Neural progenitor cell (in vitro differentiated cells): Measurements from ENCODE around the gene CABYR. TPM values are rescaled to one million over a fixed set of nuclear protein-coding genes. Genes with fewer than 3 reads are reported as not detected.
A peak's percentile ranks its signal among the peaks of the same experiment; 100 is the strongest.

Experiments used
- DNase-seq: peaks from one replicate; pipeline ENCODE4 v3.0.0-alpha.2; 2016; ENCODE audit warnings: low spot score
- H2AFZ ChIP-seq: fragments of 200-600 bp; sonication (generic); replicated peaks from 2 replicates; pipeline ENCODE4 v1.6.1; 2016; ENCODE audit warnings: antibody characterized with exemption
- H3F3A ChIP-seq: fragments of 200-600 bp; sonication (generic); 2 replicates; pipeline ENCODE4 v1.6.1; 2016; ENCODE audit warnings: antibody characterized with exemption, low read depth
- H3K27ac ChIP-seq: fragments of 200-600 bp; sonication (generic); 2 replicates; pipeline ENCODE4 v1.5.1; 2016; ENCODE audit warnings: mild to moderate bottlenecking
- H3K27me3 ChIP-seq: fragments of 200-600 bp; sonication (generic); 2 replicates; pipeline ENCODE4 v1.6.1; 2016; ENCODE audit warnings: mild to moderate bottlenecking, moderate library complexity
- H3K36me3 ChIP-seq: fragments of 200-600 bp; sonication (generic); 2 replicates; pipeline ENCODE4 v1.5.1; 2016
- H3K4me1 ChIP-seq: fragments of 200-600 bp; sonication (generic); 2 replicates; pipeline ENCODE4 v1.6.1; 2016; ENCODE audit warnings: mixed run types
- H3K4me2 ChIP-seq: fragments of 200-600 bp; sonication (generic); 2 replicates; pipeline ENCODE4 v1.6.1; 2016
- H3K4me3 ChIP-seq: fragments of 200-600 bp; sonication (generic); 2 replicates; pipeline ENCODE4 v1.5.1; 2016
- H3K79me2 ChIP-seq: fragments of 200-600 bp; sonication (generic); 2 replicates; pipeline ENCODE4 v1.6.1; 2016; ENCODE audit warnings: low read depth
- H3K9ac ChIP-seq: fragments of 200-600 bp; sonication (generic); 2 replicates; pipeline ENCODE4 v1.6.1; 2016
- H3K9me3 ChIP-seq: fragments of 200-600 bp; sonication (generic); 2 replicates; pipeline ENCODE4 v1.5.1; 2016; ENCODE audit warnings: low read depth
- H4K20me1 ChIP-seq: fragments of 200-600 bp; sonication (generic); 2 replicates; pipeline ENCODE4 v1.6.1; 2016; ENCODE audit warnings: low read depth
- H3K27ac Mint-ChIP-seq: 3 replicates; pipeline ENCODE4 v1.8.0; 2021; ENCODE audit warnings: mixed read lengths
- H3K27me3 Mint-ChIP-seq: 2 replicates; pipeline ENCODE4 v1.8.0; 2022; ENCODE audit warnings: low read depth, mild to moderate bottlenecking, inconsistent platforms, moderate library complexity, mixed read lengths; ENCODE audit not compliant: insufficient read depth
- H3K36me3 Mint-ChIP-seq: 3 replicates; pipeline ENCODE4 v1.8.0; 2021; ENCODE audit warnings: mixed read lengths
- H3K4me1 Mint-ChIP-seq: 3 replicates; pipeline ENCODE4 v1.8.0; 2021; ENCODE audit warnings: mixed read lengths
- H3K4me3 Mint-ChIP-seq: 3 replicates; pipeline ENCODE4 v1.8.0; 2021; ENCODE audit warnings: mild to moderate bottlenecking, moderate library complexity, mixed read lengths
- H3K9me3 Mint-ChIP-seq: 3 replicates; pipeline ENCODE4 v1.8.0; 2020; ENCODE audit warnings: mixed read lengths
- CTCF ChIP-seq: fragments of 200-600 bp; sonication (generic); IDR thresholded peaks from 2 replicates; pipeline ENCODE4 v1.5.1; 2017; ENCODE audit warnings: antibody characterized with exemption, mild to moderate bottlenecking
- EZH2 ChIP-seq: fragments of 200-600 bp; sonication (generic); IDR thresholded peaks from 2 replicates; pipeline ENCODE4 v1.6.1; 2017; ENCODE audit warnings: antibody characterized with exemption, mild to moderate bottlenecking, moderate library complexity
- EZH2phosphoT487 ChIP-seq: fragments of 200-600 bp; sonication (generic); IDR thresholded peaks from 2 replicates; pipeline ENCODE4 v1.6.1; 2017; ENCODE audit warnings: antibody characterized with exemption
- total RNA-seq: library from RNA; depleted of rRNA; stranded (reverse); fragments of >200 nt; gene quantifications from 2 replicates; pipeline ENCODE4 v1.2.3, GENCODE V29; 2015; ENCODE audit warnings: low replicate concordance

Gene CABYR, protein sequence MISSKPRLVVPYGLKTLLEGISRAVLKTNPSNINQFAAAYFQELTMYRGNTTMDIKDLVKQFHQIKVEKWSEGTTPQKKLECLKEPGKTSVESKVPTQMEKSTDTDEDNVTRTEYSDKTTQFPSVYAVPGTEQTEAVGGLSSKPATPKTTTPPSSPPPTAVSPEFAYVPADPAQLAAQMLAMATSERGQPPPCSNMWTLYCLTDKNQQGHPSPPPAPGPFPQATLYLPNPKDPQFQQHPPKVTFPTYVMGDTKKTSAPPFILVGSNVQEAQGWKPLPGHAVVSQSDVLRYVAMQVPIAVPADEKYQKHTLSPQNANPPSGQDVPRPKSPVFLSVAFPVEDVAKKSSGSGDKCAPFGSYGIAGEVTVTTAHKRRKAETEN
- total RNA-seq: 12.0 and 14.2 TPM in 2 replicates

- Histone ChIP-seq H3K79me2 (no peaks in the 10 kb centered on the region), H3K27ac (no peak within 1 kb of the TSS), H2AFZ (peak within 1 kb of the TSS; percentile 71), H4K20me1 (no peaks in the 10 kb centered on the region), H3K27me3 (no peaks in the 10 kb centered on the region), H3K4me1 (no peaks in the 10 kb centered on the region), H3K9ac (no peak within 1 kb of the TSS), H3F3A (no peaks in the 10 kb centered on the region), H3K36me3 (no peaks in the 10 kb centered on the region), H3K9me3 (no peaks in the 10 kb centered on the region), H3K4me2 (peak within 1 kb of the TSS; percentile 68), H3K4me3 (peak within 1 kb of the TSS; percentile 55)
- Mint-ChIP-seq H3K27ac (no peak within 1 kb of the TSS), H3K4me3 (peak within 1 kb of the TSS; percentile 90), H3K4me1 (peaks cover 11% of the 10 kb centered on the region), H3K9me3 (peaks cover 3% of the 10 kb centered on the region), H3K36me3 (peaks cover 3% of the 10 kb centered on the region), H3K27me3 (no peaks in the 10 kb centered on the region)
- DNase-seq: peak; percentile 92
- TF ChIP-seq EZH2phosphoT487 (no peak), CTCF (no peak), EZH2 (no peak)
Observed at GRCh38 chr18:24138789-24139616, at the start of gene CABYR. Gene CABYR (plus strand): TSS chr18:24139062. CDS start chr18:24143115, 4,053 bp downstream.

GRCh38 chr18:24089076-24089475 lies 49.8 kb upstream of the CABYR start:
- H4K20me1 ChIP-seq: no peaks in the 10 kb centered on the region
- H3K27me3 ChIP-seq: no peaks in the 10 kb centered on the region
- Mint-ChIP-seq H3K4me1 (peaks cover 7% of the 10 kb centered on the region), H3K9me3 (no peaks in the 10 kb centered on the region), H3K4me3 (no peak overlapping the region), H3K27me3 (peaks cover 4% of the 10 kb centered on the region), H3K27ac (no peak overlapping the region), H3K36me3 (peaks cover 14% of the 10 kb centered on the region)
- no peak for DNase-seq
- H3K4me3 ChIP-seq: no peak overlapping the region
- H3K27ac ChIP-seq: no peak overlapping the region
- H3K4me1 ChIP-seq: no peaks in the 10 kb centered on the region
- no peaks in the 10 kb centered on the region for H3K9me3 ChIP-seq
- TF ChIP-seq EZH2phosphoT487: no peak
- no peak for TF ChIP-seq CTCF
- TF ChIP-seq EZH2: no peak
- no peaks in the 10 kb centered on the region for H3K36me3 ChIP-seq
- H3K79me2 ChIP-seq: no peaks in the 10 kb centered on the region
- H3K9ac ChIP-seq: no peak overlapping the region
- no peak overlapping the region for H2AFZ ChIP-seq
- H3K4me2 ChIP-seq: no peak overlapping the region
- no peaks in the 10 kb centered on the region for H3F3A ChIP-seq

- Histone ChIP-seq H3K4me2 (no peak overlapping the region), H3K9ac (no peak overlapping the region), H3K79me2 (no peaks in the 10 kb centered on the region), H3K27me3 (no peaks in the 10 kb centered on the region), H4K20me1 (no peaks in the 10 kb centered on the region), H3K4me1 (no peaks in the 10 kb centered on the region), H2AFZ (no peak overlapping the region), H3K9me3 (no peaks in the 10 kb centered on the region), H3K27ac (no peak overlapping the region), H3K4me3 (no peak overlapping the region), H3F3A (no peaks in the 10 kb centered on the region), H3K36me3 (no peaks in the 10 kb centered on the region)
- Mint-ChIP-seq H3K27ac (no peak overlapping the region), H3K36me3 (peaks cover 14% of the 10 kb centered on the region), H3K9me3 (no peaks in the 10 kb centered on the region), H3K27me3 (peaks cover under 1% of the 10 kb centered on the region), H3K4me1 (peaks cover 7% of the 10 kb centered on the region), H3K4me3 (no peak overlapping the region)
- no peak for DNase-seq
- TF ChIP-seq EZH2: no peak
- no peak for TF ChIP-seq EZH2phosphoT487
- no peak for TF ChIP-seq CTCF
Observed at GRCh38 chr18:24089515-24090337, 49.1 kb upstream of the CABYR start.
